ENCODE data around the gene FREY1. TPM values are rescaled to one million over a fixed set of nuclear protein-coding genes. Genes with fewer than 3 reads are reported as not detected.

Gene FREY1
- total and polyA plus RNA-seq, 9 of the 15 experiments (the other 6 are each of a cell fraction or from before 2014, with no cell fraction given) = 0.25 to 1.5 (median 1.1) TPM; not detected in 5

- TF ChIP-seq AFF1 (IDR thresholded peaks at IDR 0.05; ENCODE audit: low read depth in 1 of 2, partially characterized antibody in 2 of 2) = no peak
- no peak for TF ChIP-seq ZNF395 (CRISPR knock-in tag; IDR thresholded peaks at IDR 0.05)
- TF ChIP-seq ZNF212 (CRISPR knock-in tag; IDR thresholded peaks at IDR 0.05) = no peak
- no peak for TF ChIP-seq CBX3 (IDR thresholded peaks at IDR 0.05; ENCODE audit: borderline replicate concordance in 1 of 2, low read length in 2 of 2)
- TF ChIP-seq VEZF1 (CRISPR knock-in tag; IDR thresholded peaks at IDR 0.05) = peak; percentile 81
- TF ChIP-seq BHLHE40 (IDR thresholded peaks at IDR 0.05; ENCODE audit: low read length) = no peak
- TF ChIP-seq MAZ (CRISPR knock-in tag; conservative IDR thresholded peaks at IDR 0.05 in 1 of 2, IDR thresholded peaks at IDR 0.05 in 1 of 2) = peak in 1 of 2 experiments; percentile 87; a peak in 2 of 4 replicates
- no peak for TF ChIP-seq ZFP1 (CRISPR knock-in tag; IDR thresholded peaks at IDR 0.05)
- TF ChIP-seq KDM4B (IDR thresholded peaks at IDR 0.05; ENCODE audit: borderline replicate concordance in 2 of 2, low read depth in 1 of 2) = no peak
- peak; percentile 12 for TF ChIP-seq FIP1L1 (IDR thresholded peaks at IDR 0.05; ENCODE audit: low read depth, low read length, poor library complexity, severe bottlenecking)
- TF ChIP-seq DACH1 (IDR thresholded peaks at IDR 0.05; ENCODE audit: partially characterized antibody) = peak; percentile 50
- no peak for TF ChIP-seq MAFF (IDR thresholded peaks at IDR 0.05; ENCODE audit: low read length)
- TF ChIP-seq ZBTB7A (IDR thresholded peaks at IDR 0.05; ENCODE audit: borderline replicate concordance, control insufficient read depth, low read depth, low read length) = peak; percentile 78
- TF ChIP-seq CTCF (IDR thresholded peaks at IDR 0.05 in 2 of 3, conservative IDR thresholded peaks at IDR 0.05 in 1 of 3; ENCODE audit: insufficient read depth in 2 of 3, low read depth in 1 of 3, low read length in 3 of 3) = 0 out of 6 replicates have a peak, but pooled peaks of 1 of the 3 experiments have one; percentile 13
- no peak for TF ChIP-seq CREB1 (IDR thresholded peaks at IDR 0.05)
- no peak for TF ChIP-seq CREB1 (CRISPR knock-in tag; IDR thresholded peaks at IDR 0.05)
- no peak for TF ChIP-seq RBBP5 (IDR thresholded peaks at IDR 0.05; ENCODE audit: borderline replicate concordance, insufficient read depth, low read length, poor library complexity, severe bottlenecking)
- TF ChIP-seq ZEB2 (IDR thresholded peaks at IDR 0.05) = no peak
Measured at GRCh38 chr11:45922425-45923082, 15.5 kb upstream of the FREY1 start, which contains the start of gene LARGE2 (continued).

Measured in K562 (cell line).